A673 (cell line): Measurements from ENCODE around the gene TLE2.

ENCODE experiments used
- CTCF ChIP-seq: fragments of 300-800, 200-600 bp; sonication (generic); conservative IDR thresholded peaks from 2 replicates; pipeline ENCODE4 v1.5.1; 2017; ENCODE audit warnings: low read depth, mild to moderate bottlenecking, antibody characterized with exemption, low read length, moderate library complexity, mixed read lengths
- EZH2 ChIP-seq: fragments of 200-600 bp; sonication (generic); IDR thresholded peaks from 2 replicates; pipeline ENCODE4 v1.6.1; 2017; ENCODE audit warnings: borderline replicate concordance, low read depth, mild to moderate bottlenecking, mixed read lengths, antibody characterized with exemption, low read length; ENCODE audit not compliant: poor library complexity, severe bottlenecking

- TF ChIP-seq CTCF: no peak
- no peak for TF ChIP-seq EZH2
Measured at GRCh38 chr19:3054265-3054971, 25.3 kb upstream of the TLE2 start.
